GM12878 (cell line): ENCODE measurements around the gene ERC2. TPM values are rescaled to one million over a fixed set of nuclear protein-coding genes. Genes with fewer than 3 reads are reported as not detected.

ENCODE experiments used
- ATAC-seq: fragments of 200-7000 bp; cut with Tn5 transposase; 3 replicates; pipeline ENCODE4 v1.9.1; 2020; ENCODE audit warnings: mild to moderate bottlenecking, moderate library complexity
- BruUV-seq: library from RNA; stranded (reverse); fragments of 400-500 nt; replicated peaks from 2 replicates; lab custom pipeline; 2021; lab: Mats Ljungman, UMichigan
- CTCF ChIA-PET: fragments of 300-600 bp; sonication (Branson Sonifier 250); formaldehyde crosslinking; extraction: SDS; loops from one replicate; lab custom pipeline; 2021; ENCODE audit warnings: inconsistent platforms; lab: Yijun Ruan, JAX
- POLR2A ChIA-PET: fragments of 350-600 bp; formaldehyde crosslinking; extraction: SDS; loops from one replicate; lab custom pipeline; 2021; ENCODE audit warnings: inconsistent platforms; lab: Charles Lee
- RAD21 ChIA-PET: fragments of 300-600 bp; sonication (Branson Sonifier 250); formaldehyde crosslinking; loops from one replicate; lab custom pipeline; 2023; ENCODE audit warnings: antibody characterized with exemption; ENCODE audit not compliant: unreplicated experiment; lab: Charles Lee
- SMC1A ChIA-PET: fragments of 300-600 bp; sonication (Branson Sonifier 250); formaldehyde crosslinking; loops from one replicate; lab custom pipeline; 2023; ENCODE audit not compliant: unreplicated experiment, uncharacterized antibody; lab: Charles Lee
- DNase-seq: peaks from one replicate; pipeline ENCODE4 v3.0.0-alpha.2; 2011; ENCODE audit warnings: low read depth, low spot score
- FAIRE-seq: peaks from 3 replicates; lab custom pipeline; 2011; peaks lifted over from hg19 to GRCh38; lab: Jason Lieb, UNC
- H2AFZ ChIP-seq: 2 replicates; pipeline ENCODE4 v1.6.0; 2011; ENCODE audit warnings: low read depth, low read length, control low read depth; ENCODE audit not compliant: control insufficient read depth
- H3K27ac ChIP-seq: 2 replicates; pipeline ENCODE4 v1.5.1; 2011; ENCODE audit warnings: control low read depth; ENCODE audit not compliant: control insufficient read depth, insufficient read depth
- H3K27me3 ChIP-seq, 2 experiments: replicated peaks in 1 of 2; 2 replicates each; pipeline versions ENCODE4 v1.6.0 to v1.6.1; 2011; ENCODE audit warnings: low read length in 1 of 2; ENCODE audit not compliant: control insufficient read depth in 2 of 2, insufficient read depth in 2 of 2
- H3K36me3 ChIP-seq, 2 experiments: 2 replicates each; pipeline ENCODE4 v1.5.1; 2011; ENCODE audit warnings: low read length in 1 of 2; ENCODE audit not compliant: control insufficient read depth in 2 of 2, insufficient read depth in 2 of 2
- H3K4me1 ChIP-seq: 2 replicates; pipeline ENCODE4 v1.6.1; 2011; ENCODE audit warnings: mild to moderate bottlenecking, low read length, moderate library complexity, mixed read lengths; ENCODE audit not compliant: control insufficient read depth, insufficient read depth
- H3K4me2 ChIP-seq: 2 replicates; pipeline ENCODE4 v1.6.0; 2011; ENCODE audit warnings: control low read depth; ENCODE audit not compliant: control insufficient read depth, insufficient read depth
- H3K4me3 ChIP-seq: fragments of 200-600 bp; sonication (generic); 2 replicates; pipeline ENCODE4 v1.5.1; 2016
- H3K79me2 ChIP-seq: 2 replicates; pipeline ENCODE4 v1.6.0; 2011; ENCODE audit warnings: low read length; ENCODE audit not compliant: control insufficient read depth, insufficient read depth
- H3K9ac ChIP-seq: 2 replicates; pipeline ENCODE4 v1.8.0; 2011; ENCODE audit warnings: low read length, control low read depth, mixed read lengths; ENCODE audit not compliant: control insufficient read depth, insufficient read depth
- H3K9me3 ChIP-seq: replicated peaks from 3 replicates; pipeline ENCODE4 v1.5.1; 2011; ENCODE audit warnings: mild to moderate bottlenecking, low read length; ENCODE audit not compliant: control insufficient read depth, insufficient read depth
- H4K20me1 ChIP-seq: 2 replicates; pipeline ENCODE4 v1.6.0; 2011; ENCODE audit not compliant: control insufficient read depth, insufficient read depth
- BRCA1 ChIP-seq: IDR thresholded peaks from 2 replicates; pipeline ENCODE4 v1.6.1; 2011; ENCODE audit warnings: low read depth, low read length, improper control_type of control experiment
- CBFB ChIP-seq: IDR thresholded peaks from 2 replicates; pipeline ENCODE4 v1.6.1; 2016; ENCODE audit warnings: antibody characterized with exemption, low read depth
- CHD4 ChIP-seq: fragments of 200-600 bp; sonication (generic); IDR thresholded peaks from 2 replicates; pipeline ENCODE4 v1.6.1; 2016; ENCODE audit warnings: mild to moderate bottlenecking
- CREB1 ChIP-seq: IDR thresholded peaks from 2 replicates; pipeline ENCODE4 v1.6.1; 2012; ENCODE audit warnings: low read depth, mild to moderate bottlenecking, inconsistent platforms
- DPF2 ChIP-seq: fragments of 450-650 bp; IDR thresholded peaks from 2 replicates; pipeline ENCODE4 v1.6.1; 2017; ENCODE audit warnings: mild to moderate bottlenecking
- MXI1 ChIP-seq: fragments of 150-350 bp; IDR thresholded peaks from 2 replicates; pipeline ENCODE4 v1.6.1; 2011; ENCODE audit warnings: low read depth, mild to moderate bottlenecking, inconsistent platforms, low read length, improper control_type of control experiment
- MYC ChIP-seq: IDR thresholded peaks from 2 replicates; pipeline ENCODE4 v1.6.1; 2011; ENCODE audit warnings: mild to moderate bottlenecking, low read length, moderate library complexity, inconsistent platforms; ENCODE audit not compliant: insufficient read depth, insufficient replicate concordance, insufficient read length, severe bottlenecking
- NFIC ChIP-seq: IDR thresholded peaks from 2 replicates; pipeline ENCODE4 v1.6.1; 2012; ENCODE audit warnings: low read depth, mild to moderate bottlenecking, inconsistent platforms, low read length, moderate library complexity
- NKRF ChIP-seq: fragments of 450-650 bp; conservative IDR thresholded peaks from 2 replicates; pipeline ENCODE4 v1.6.1; 2017; ENCODE audit warnings: mild to moderate bottlenecking, moderate library complexity
- SMAD5 ChIP-seq: IDR thresholded peaks from 2 replicates; pipeline ENCODE4 v1.6.1; 2016; ENCODE audit warnings: antibody characterized with exemption, low read depth
- SREBF1 ChIP-seq: IDR thresholded peaks from 2 replicates; pipeline ENCODE4 v1.6.1; 2012; ENCODE audit warnings: mild to moderate bottlenecking, low read length
- ZBTB33 ChIP-seq: fragments of 450-650 bp; IDR thresholded peaks from 2 replicates; pipeline ENCODE4 v1.6.1; 2017; ENCODE audit warnings: mild to moderate bottlenecking
- ZNF217 ChIP-seq: fragments of 450-650 bp; IDR thresholded peaks from 2 replicates; pipeline ENCODE4 v1.6.1; 2017; ENCODE audit warnings: antibody characterized with exemption, mild to moderate bottlenecking
- WGBS: methylation state at CpG from one replicate; pipeline ENCODE4 v1.1.6; 2016; ENCODE audit warnings: low lambda C conversion rate; ENCODE audit not compliant: insufficient replicate concordance, insufficient coverage; ENCODE audit errors: missing lambda C conversion rate; 5-methylcytosine and 5-hydroxymethylcytosine counted together
- in situ Hi-C: fragments of 300-500 bp; cut with MboI; formaldehyde crosslinking; loops from 9 replicates; pipeline ENCODE4 v1.14.3; 2018; ENCODE audit warnings: mixed read lengths
- intact Hi-C: fragments of 100-400 bp; cut with micrococcal nuclease; formaldehyde crosslinking; loops from one replicate; pipeline ENCODE4 v1.14.2; 2022; ENCODE audit not compliant: unreplicated experiment
- polyA plus RNA-seq, 11 experiments: library from polyadenylated mRNA; depleted of rRNA in 4 of 11; unstranded in 6 of 11; stranded (reverse) in 5 of 11; fragments of >200 nt; fragmentation: Nextera tagmentation in 4 of 11; fragmentation: Illumina TruSeq in 1 of 11; extraction: Ambion mirVana in 4 of 11; extraction: Trizol in 1 of 11; gene quantifications; 1 replicate in 1 of 11; 2 replicates in 10 of 11; pipeline versions ENCODE4 v1.2.1 to v1.2.3, GENCODE V29; 2011 to 2016; ENCODE audit warnings: inconsistent platforms in 2 of 11, missing spikeins in 2 of 11, low read depth in 1 of 11
- total RNA-seq, 4 experiments: library from RNA; depleted of rRNA in 3 of 4; stranded (reverse); fragments of >200 nt in 3 of 4; fragmentation: Illumina TruSeq in 1 of 4; extraction: Trizol in 1 of 4; gene quantifications; 2 replicates each; pipeline versions ENCODE4 v1.2.1 to v1.2.3, GENCODE V29; 2013 to 2021
- TF ChIP-seq, protein P1 (sequence below): IDR thresholded peaks from 2 replicates; pipeline ENCODE4 v1.6.1; 2011; ENCODE audit warnings: borderline replicate concordance, low read depth, mild to moderate bottlenecking, moderate library complexity, mixed read lengths, low read length; ENCODE audit not compliant: insufficient read depth; ENCODE audit errors: extremely low read length

Gene ERC2
- total and polyA plus RNA-seq, 10 of the 15 experiments (the other 5 are each of a cell fraction or from before 2014, with no cell fraction given), result 0.06 to 1.4 (median 0.12) TPM; not detected in 3

DNA sequence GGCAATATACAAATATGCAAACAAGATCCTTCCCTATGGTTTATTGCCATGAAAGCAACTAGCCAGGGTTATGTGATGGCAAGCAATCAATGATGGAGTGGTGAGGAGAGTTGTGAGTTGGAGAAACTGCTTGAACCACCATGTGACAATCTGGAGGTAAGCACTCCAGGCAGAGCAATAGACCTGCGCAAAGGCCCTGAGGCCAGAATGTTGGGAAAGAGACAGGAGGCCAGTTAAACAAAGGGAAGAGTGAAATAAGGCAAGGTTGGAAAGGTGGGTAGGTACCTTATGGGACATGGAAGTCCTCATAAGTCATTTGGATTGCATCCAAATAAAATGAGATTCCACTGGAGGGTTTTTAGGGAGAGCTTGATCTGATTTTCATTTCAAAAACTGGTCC, 901.1 kb downstream of the ERC2 start (continued):
- no peak for TF ChIP-seq NKRF
- TF ChIP-seq BRCA1, result no peak
- no peak for TF ChIP-seq SMAD5
- TF ChIP-seq CBFB, result no peak
- no peak for TF ChIP-seq SREBF1

- Histone ChIP-seq H3K27me3 (no peaks in the 10 kb centered on the region), H3K36me3 (no peaks in the 10 kb centered on the region), H3K27ac (no peak overlapping the region), H3K9me3 (no peaks in the 10 kb centered on the region), H2AFZ (no peak overlapping the region), H3K9ac (no peak overlapping the region), H3K79me2 (no peaks in the 10 kb centered on the region), H3K4me2 (no peak overlapping the region), H3K4me1 (no peaks in the 10 kb centered on the region), H3K4me3 (no peak overlapping the region), H4K20me1 (no peaks in the 10 kb centered on the region)
- ATAC-seq, result no peak
- 53% methylated on average over 3 of the region's 3 CpGs for WGBS
- RAD21 ChIA-PET, result no interaction called here
- BruUV-seq, result no TSS peak
- TF ChIP-seq ZBTB33 (no peak), ZNF217 (no peak), DPF2 (no peak), MXI1 (no peak), CHD4 (no peak), MYC (no peak), CREB1 (no peak), NFIC (no peak)
- TF ChIP-seq, protein P1, sequence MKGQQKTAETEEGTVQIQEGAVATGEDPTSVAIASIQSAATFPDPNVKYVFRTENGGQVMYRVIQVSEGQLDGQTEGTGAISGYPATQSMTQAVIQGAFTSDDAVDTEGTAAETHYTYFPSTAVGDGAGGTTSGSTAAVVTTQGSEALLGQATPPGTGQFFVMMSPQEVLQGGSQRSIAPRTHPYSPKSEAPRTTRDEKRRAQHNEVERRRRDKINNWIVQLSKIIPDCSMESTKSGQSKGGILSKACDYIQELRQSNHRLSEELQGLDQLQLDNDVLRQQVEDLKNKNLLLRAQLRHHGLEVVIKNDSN, result no peak
- no peak for DNase-seq
- POLR2A ChIA-PET, result no interaction called here
- intact Hi-C loops (no loop called here), in situ Hi-C loops (no loop called here)
- FAIRE-seq, result no peak
- SMC1A ChIA-PET, result no interaction called here
- CTCF ChIA-PET, result no interaction called here
Observed at GRCh38 chr3:55565521-55565920, 902.7 kb downstream of the ERC2 start.
